Neutrophil (primary cell): ENCODE measurements around the gene ZBTB20.

ENCODE experiments used
- H3K27ac ChIP-seq: fragments of 200-600 bp; sonication (generic); 2 replicates; pipeline ENCODE4 v1.5.1; 2016; ENCODE audit warnings: mild to moderate bottlenecking, moderate library complexity
- H3K27me3 ChIP-seq: fragments of 200-600 bp; sonication (generic); 2 replicates; pipeline ENCODE4 v1.6.0; 2016; ENCODE audit warnings: mild to moderate bottlenecking
- H3K36me3 ChIP-seq: fragments of 200-600 bp; sonication (generic); 2 replicates; pipeline ENCODE4 v1.5.1; 2017
- H3K4me1 ChIP-seq, 2 experiments: fragments of 200-600 bp in 1 of 2; sonication (generic) in 1 of 2; 1 replicate in 1 of 2; 2 replicates in 1 of 2; pipeline versions ENCODE4 v1.5.1 to v1.6.1; 2013 to 2016; ENCODE audit warnings: low read depth in 1 of 2, low read length in 1 of 2, mild to moderate bottlenecking in 1 of 2, moderate library complexity in 1 of 2; ENCODE audit not compliant: control insufficient read depth in 1 of 2, insufficient read depth in 1 of 2
- H3K4me3 ChIP-seq, 2 experiments: fragments of 200-600 bp in 1 of 2; sonication (generic) in 1 of 2; 1 replicate in 1 of 2; 2 replicates in 1 of 2; pipeline ENCODE4 v1.5.1; 2013 to 2016; ENCODE audit warnings: low read depth in 1 of 2, low read length in 1 of 2, mild to moderate bottlenecking in 1 of 2, moderate library complexity in 1 of 2
- H3K9me3 ChIP-seq: fragments of 200-600 bp; sonication (generic); 2 replicates; pipeline ENCODE4 v1.5.1; 2016
- TF ChIP-seq, protein P1 (sequence below): fragments of 200-600 bp; sonication (generic); IDR thresholded peaks from 2 replicates; pipeline ENCODE4 v1.5.1; 2016; ENCODE audit warnings: antibody characterized with exemption

Gene ZBTB20

DNA sequence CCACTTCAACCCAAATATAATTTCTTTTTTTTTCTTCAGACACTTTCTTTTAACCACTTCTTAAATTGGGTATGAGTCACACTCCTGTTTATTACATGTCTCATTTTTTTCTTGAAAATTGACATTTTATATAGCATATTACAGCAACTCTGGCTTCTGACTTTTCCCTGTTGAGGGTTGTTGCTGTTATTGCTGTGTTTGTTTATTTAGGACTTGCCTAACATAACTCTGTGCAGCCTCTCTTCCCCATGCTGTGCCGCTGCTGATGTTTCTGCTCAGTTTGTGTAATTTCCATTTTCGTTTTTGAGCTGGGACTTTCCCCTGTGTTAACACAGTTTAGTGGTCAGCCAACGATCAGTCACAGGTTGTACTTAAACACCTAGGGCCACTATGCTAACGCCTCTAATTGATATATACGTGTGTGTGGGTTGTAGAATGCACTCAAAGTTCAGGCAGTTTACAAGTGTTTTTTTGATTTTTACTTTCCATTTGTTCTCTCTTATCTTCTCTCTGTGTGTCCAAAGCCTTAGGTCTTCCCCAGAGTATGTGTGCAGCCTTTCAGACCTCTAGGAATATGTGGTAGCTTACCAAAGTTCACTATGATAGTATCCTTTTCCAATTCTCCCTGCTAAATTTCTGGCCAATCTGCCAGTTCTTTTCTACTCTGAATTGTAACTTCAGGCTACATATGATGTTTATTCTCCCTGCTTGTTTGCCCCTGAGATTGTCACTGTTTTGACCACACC lies 337.2 kb downstream of the ZBTB20 start:
- TF ChIP-seq, protein P1, sequence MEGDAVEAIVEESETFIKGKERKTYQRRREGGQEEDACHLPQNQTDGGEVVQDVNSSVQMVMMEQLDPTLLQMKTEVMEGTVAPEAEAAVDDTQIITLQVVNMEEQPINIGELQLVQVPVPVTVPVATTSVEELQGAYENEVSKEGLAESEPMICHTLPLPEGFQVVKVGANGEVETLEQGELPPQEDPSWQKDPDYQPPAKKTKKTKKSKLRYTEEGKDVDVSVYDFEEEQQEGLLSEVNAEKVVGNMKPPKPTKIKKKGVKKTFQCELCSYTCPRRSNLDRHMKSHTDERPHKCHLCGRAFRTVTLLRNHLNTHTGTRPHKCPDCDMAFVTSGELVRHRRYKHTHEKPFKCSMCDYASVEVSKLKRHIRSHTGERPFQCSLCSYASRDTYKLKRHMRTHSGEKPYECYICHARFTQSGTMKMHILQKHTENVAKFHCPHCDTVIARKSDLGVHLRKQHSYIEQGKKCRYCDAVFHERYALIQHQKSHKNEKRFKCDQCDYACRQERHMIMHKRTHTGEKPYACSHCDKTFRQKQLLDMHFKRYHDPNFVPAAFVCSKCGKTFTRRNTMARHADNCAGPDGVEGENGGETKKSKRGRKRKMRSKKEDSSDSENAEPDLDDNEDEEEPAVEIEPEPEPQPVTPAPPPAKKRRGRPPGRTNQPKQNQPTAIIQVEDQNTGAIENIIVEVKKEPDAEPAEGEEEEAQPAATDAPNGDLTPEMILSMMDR = no peak
- Histone ChIP-seq H3K9me3 (no peaks in the 10 kb centered on the region), H3K27me3 (no peaks in the 10 kb centered on the region), H3K36me3 (no peaks in the 10 kb centered on the region), H3K27ac (no peak overlapping the region), H3K4me3 (no peak overlapping the region), H3K4me1 (no peaks in the 10 kb centered on the region)

DNA sequence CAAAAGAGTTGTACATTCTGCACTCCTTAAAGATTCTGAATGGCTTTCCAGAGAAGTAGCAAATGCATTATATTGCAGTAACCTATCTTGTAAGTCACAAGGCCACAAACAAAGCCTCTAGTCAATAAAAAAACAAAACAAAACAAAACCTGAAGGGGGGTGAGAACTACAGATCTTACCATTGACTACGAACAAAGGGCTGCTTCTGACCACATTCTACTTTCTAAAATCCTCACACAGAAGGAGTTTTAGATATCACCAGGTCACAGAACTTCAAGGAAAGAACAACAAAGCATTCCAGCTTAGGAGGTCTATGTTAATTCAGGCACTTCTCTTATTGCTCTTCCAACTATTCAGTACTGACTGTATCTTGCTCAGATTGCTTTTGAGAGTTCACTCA lies 343.0 kb downstream of the ZBTB20 start:
- H3K9me3 ChIP-seq = no peaks in the 10 kb centered on the region
- H3K27me3 ChIP-seq = no peaks in the 10 kb centered on the region
- H3K4me3 ChIP-seq = no peak overlapping the region
- H3K36me3 ChIP-seq = no peaks in the 10 kb centered on the region
- H3K27ac ChIP-seq = no peak overlapping the region
- no peaks in the 10 kb centered on the region for H3K4me1 ChIP-seq
- TF ChIP-seq, protein P1 = no peak

DNA sequence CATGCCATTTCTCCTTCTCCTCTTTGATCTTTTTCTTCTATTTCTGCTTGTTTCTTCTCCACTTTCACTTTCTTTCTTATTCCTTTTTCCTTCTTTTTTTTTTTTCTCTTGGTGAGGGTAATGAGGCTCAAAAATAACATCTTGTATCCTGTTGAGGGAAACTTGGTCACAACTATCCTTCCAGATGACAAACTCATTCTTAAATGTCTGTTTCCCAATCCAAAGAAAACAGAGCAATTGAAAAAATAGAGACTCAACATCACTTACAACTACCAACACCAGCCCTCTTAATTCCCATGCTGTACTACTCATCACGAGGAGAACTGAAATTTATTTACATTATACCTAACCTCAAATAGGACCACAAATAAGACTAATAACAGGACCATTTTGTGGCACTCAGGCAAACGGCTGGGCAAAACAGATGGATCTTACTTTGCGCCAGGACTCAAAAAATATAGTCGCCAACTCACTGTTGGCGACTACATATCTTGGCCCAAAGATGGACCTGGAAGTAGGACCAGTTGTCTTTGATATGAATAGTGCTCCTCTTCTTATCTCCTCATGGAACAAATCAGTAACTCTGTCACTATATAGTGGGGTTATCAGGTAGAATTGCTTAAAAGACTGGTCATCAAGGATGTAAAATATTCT lies 343.9 kb downstream of the ZBTB20 start:
- Histone ChIP-seq H3K4me1 (no peaks in the 10 kb centered on the region), H3K27ac (no peak overlapping the region), H3K36me3 (no peaks in the 10 kb centered on the region), H3K27me3 (no peaks in the 10 kb centered on the region), H3K9me3 (no peaks in the 10 kb centered on the region), H3K4me3 (no peak overlapping the region)
- TF ChIP-seq, protein P1 = no peak

DNA sequence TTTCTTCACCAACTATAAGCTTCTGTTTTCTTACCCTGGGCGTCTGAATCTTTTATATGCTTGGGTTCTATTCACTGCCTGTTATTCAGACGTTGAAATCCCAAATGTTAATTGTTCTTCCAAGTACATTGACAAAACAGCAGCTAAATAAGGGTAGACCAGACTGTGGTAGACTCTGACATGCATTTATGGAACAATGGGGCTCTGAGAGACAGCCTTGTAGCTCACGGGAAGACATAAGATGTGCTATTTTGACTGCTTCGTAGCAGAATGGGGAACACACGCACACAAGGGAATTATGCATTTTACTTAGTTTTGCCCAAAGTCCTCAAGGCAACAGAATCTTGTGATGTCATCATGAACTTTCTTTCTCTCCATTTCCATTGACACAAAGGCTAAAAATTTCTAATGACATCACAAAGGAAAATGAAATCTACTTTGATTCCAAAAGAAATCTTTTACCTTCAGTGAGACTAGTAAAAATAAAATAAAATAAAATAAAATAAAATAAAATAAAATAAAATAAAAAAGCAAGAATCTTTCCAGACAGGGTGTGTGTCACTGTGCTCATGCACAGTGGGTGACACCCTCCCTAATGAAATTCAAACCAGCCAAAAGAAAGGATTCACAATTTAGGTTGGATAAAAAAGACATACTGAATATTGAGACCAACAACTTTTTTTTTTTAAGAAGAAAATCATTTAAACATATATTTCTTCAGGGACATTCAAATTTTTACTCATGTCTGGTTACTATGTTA lies 346.6 kb downstream of the ZBTB20 start:
- no peaks in the 10 kb centered on the region for H3K27me3 ChIP-seq
- TF ChIP-seq, protein P1 = no peak
- H3K4me3 ChIP-seq = no peak overlapping the region
- H3K9me3 ChIP-seq = no peaks in the 10 kb centered on the region
- no peaks in the 10 kb centered on the region for H3K36me3 ChIP-seq
- no peaks in the 10 kb centered on the region for H3K4me1 ChIP-seq
- no peak overlapping the region for H3K27ac ChIP-seq

DNA sequence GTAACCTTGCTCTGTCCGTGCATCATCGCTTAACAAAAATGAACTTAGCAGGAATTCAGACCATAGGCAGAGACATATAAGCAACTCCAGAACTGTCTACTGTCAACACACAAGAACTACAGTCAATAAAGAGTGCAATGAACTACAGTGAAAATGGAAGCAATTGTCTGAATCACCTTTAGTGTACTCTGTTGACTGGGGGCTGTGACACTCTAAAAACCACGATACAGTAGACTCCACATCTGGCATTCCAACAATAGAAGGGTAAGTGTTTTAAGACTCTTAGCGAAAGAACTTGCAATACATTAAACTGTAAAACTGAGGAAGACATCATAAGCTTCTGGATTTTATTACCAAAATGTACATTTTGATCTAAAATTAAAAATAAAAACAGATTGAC lies 347.3 kb downstream of the ZBTB20 start:
- Histone ChIP-seq H3K9me3 (no peaks in the 10 kb centered on the region), H3K4me3 (no peak overlapping the region), H3K27ac (no peak overlapping the region), H3K36me3 (no peaks in the 10 kb centered on the region), H3K27me3 (no peaks in the 10 kb centered on the region), H3K4me1 (no peaks in the 10 kb centered on the region)
- TF ChIP-seq, protein P1 = no peak
